GM23338 (cell line): Measurements from ENCODE around the gene FCHSD1. TPM values are rescaled to one million over a fixed set of nuclear protein-coding genes. Genes with fewer than 3 reads are reported as not detected.

Source experiments
- ATAC-seq: fragments of 200-7000 bp; cut with Tn5 transposase; 3 replicates; pipeline ENCODE4 v1.9.1; 2020
- DNase-seq: peaks from one replicate; pipeline ENCODE4 v3.0.0-alpha.2; 2015; ENCODE audit warnings: low spot score
- H2AFZ ChIP-seq: fragments of 200-600 bp; sonication (generic); 2 replicates; pipeline ENCODE4 v1.8.0; 2016; ENCODE audit warnings: antibody characterized with exemption, mild to moderate bottlenecking, moderate library complexity
- H3F3A ChIP-seq: fragments of 200-600 bp; sonication (generic); replicated peaks from 2 replicates; pipeline ENCODE4 v1.8.0; 2017; ENCODE audit warnings: antibody characterized with exemption, mixed run types, low read depth
- H3K27ac ChIP-seq: fragments of 200-600 bp; sonication (generic); 2 replicates; pipeline ENCODE4 v1.6.1; 2016; ENCODE audit warnings: low read depth
- H3K27me3 ChIP-seq: fragments of 200-600 bp; sonication (generic); 2 replicates; pipeline ENCODE4 v1.8.0; 2016; ENCODE audit warnings: mild to moderate bottlenecking, mixed run types, moderate library complexity; ENCODE audit not compliant: insufficient read depth
- H3K36me3 ChIP-seq: fragments of 200-600 bp; sonication (generic); 2 replicates; pipeline ENCODE4 v1.8.0; 2016; ENCODE audit warnings: mild to moderate bottlenecking; ENCODE audit not compliant: insufficient read depth
- H3K4me1 ChIP-seq: fragments of 200-600 bp; sonication (generic); 2 replicates; pipeline ENCODE4 v1.8.0; 2016; ENCODE audit warnings: mild to moderate bottlenecking, moderate library complexity; ENCODE audit not compliant: insufficient read depth
- H3K4me2 ChIP-seq: fragments of 200-600 bp; sonication (generic); 2 replicates; pipeline ENCODE4 v1.7.1; 2017; ENCODE audit warnings: mixed run types
- H3K4me3 ChIP-seq: fragments of 200-600 bp; sonication (generic); 2 replicates; pipeline ENCODE4 v1.6.1; 2016; ENCODE audit warnings: mixed run types
- H3K79me2 ChIP-seq: fragments of 200-600 bp; sonication (generic); replicated peaks from 2 replicates; pipeline ENCODE4 v1.8.0; 2017; ENCODE audit warnings: mild to moderate bottlenecking; ENCODE audit not compliant: insufficient read depth
- H3K9me2 ChIP-seq: fragments of 200-600 bp; sonication (generic); 2 replicates; pipeline ENCODE4 v1.8.0; 2017; ENCODE audit not compliant: insufficient read depth
- H4K20me1 ChIP-seq: fragments of 200-600 bp; sonication (generic); replicated peaks from 2 replicates; pipeline ENCODE4 v1.8.0; 2017; ENCODE audit warnings: mild to moderate bottlenecking; ENCODE audit not compliant: insufficient read depth
- H3K27ac Mint-ChIP-seq: 2 replicates; pipeline ENCODE4 v1.8.0; 2020; ENCODE audit warnings: inconsistent platforms, mild to moderate bottlenecking, moderate library complexity, mixed read lengths
- H3K27me3 Mint-ChIP-seq: 3 replicates; pipeline ENCODE4 v1.8.0; 2022; ENCODE audit warnings: low read depth, mild to moderate bottlenecking, moderate library complexity, mixed read lengths, inconsistent platforms; ENCODE audit not compliant: insufficient read depth, poor library complexity
- H3K36me3 Mint-ChIP-seq: 3 replicates; pipeline ENCODE4 v1.8.0; 2021; ENCODE audit warnings: low read depth, mild to moderate bottlenecking, inconsistent platforms, moderate library complexity, mixed read lengths
- H3K4me1 Mint-ChIP-seq: 3 replicates; pipeline ENCODE4 v1.8.0; 2020; ENCODE audit warnings: mild to moderate bottlenecking, inconsistent platforms, mixed read lengths
- H3K4me3 Mint-ChIP-seq: 3 replicates; pipeline ENCODE4 v1.8.0; 2021; ENCODE audit warnings: moderate library complexity, mild to moderate bottlenecking, inconsistent platforms, mixed read lengths
- H3K9me3 Mint-ChIP-seq: 3 replicates; pipeline ENCODE4 v1.8.0; 2020; ENCODE audit warnings: moderate library complexity, mild to moderate bottlenecking, inconsistent platforms, mixed read lengths
- CREB1 ChIP-seq: fragments of 250-450 bp; sonication (Bioruptor Pico); IDR thresholded peaks from 2 replicates; pipeline ENCODE4 v1.5.0; 2020; ENCODE audit warnings: low read depth, mild to moderate bottlenecking, moderate library complexity
- CTCF ChIP-seq, 2 experiments: fragments of 200-600 bp in 1 of 2; sonication (generic) in 1 of 2; conservative IDR thresholded peaks; 2 replicates each; pipeline versions ENCODE4 v1.5.1 to v1.6.1; 2016 to 2017; ENCODE audit warnings: antibody characterized with exemption in 2 of 2, low read depth in 2 of 2, mild to moderate bottlenecking in 2 of 2, moderate library complexity in 1 of 2
- ETS1 ChIP-seq: IDR thresholded peaks from 2 replicates; pipeline ENCODE4 v1.6.1; 2016; ENCODE audit warnings: antibody characterized with exemption
- EZH2 ChIP-seq: fragments of 200-600 bp; sonication (generic); IDR thresholded peaks from one replicate; pipeline ENCODE4 v1.8.0; 2017; ENCODE audit warnings: antibody characterized with exemption, mild to moderate bottlenecking, low read depth; ENCODE audit not compliant: unreplicated experiment
- EZH2phosphoT487 ChIP-seq: fragments of 200-600 bp; sonication (generic); IDR thresholded peaks from one replicate; pipeline ENCODE4 v1.8.1; 2018; ENCODE audit warnings: antibody characterized with exemption; ENCODE audit not compliant: unreplicated experiment
- JUNB ChIP-seq: IDR thresholded peaks from one replicate; pipeline ENCODE4 v1.6.1; 2016; ENCODE audit warnings: antibody characterized with exemption; ENCODE audit not compliant: unreplicated experiment
- NANOG ChIP-seq: IDR thresholded peaks from 2 replicates; pipeline ENCODE4 v1.6.1; 2016; ENCODE audit warnings: antibody characterized with exemption, borderline replicate concordance
- POLR2AphosphoS5 ChIP-seq: IDR thresholded peaks from 2 replicates; pipeline ENCODE4 v1.6.1; 2016; ENCODE audit warnings: antibody characterized with exemption, low read depth
- STAT1 ChIP-seq: IDR thresholded peaks from one replicate; pipeline ENCODE4 v1.6.1; 2016; ENCODE audit warnings: antibody characterized with exemption; ENCODE audit not compliant: unreplicated experiment
- ZNF114 ChIP-seq: fragments of 250-450 bp; sonication (Bioruptor Pico); IDR thresholded peaks from 2 replicates; pipeline ENCODE4 v1.5.0; 2020; ENCODE audit warnings: mild to moderate bottlenecking, moderate library complexity
- ZNF331 ChIP-seq: fragments of 250-450 bp; sonication (Bioruptor Pico); IDR thresholded peaks from 2 replicates; pipeline ENCODE4 v1.5.0; 2020; ENCODE audit warnings: low read depth, mild to moderate bottlenecking, moderate library complexity
- ZNF462 ChIP-seq: fragments of 250-450 bp; sonication (Bioruptor Pico); IDR thresholded peaks from 2 replicates; pipeline ENCODE4 v1.5.0; 2020; ENCODE audit warnings: mild to moderate bottlenecking, moderate library complexity
- polyA plus RNA-seq: library from polyadenylated mRNA; unstranded; fragments of >200 nt; fragmentation: Nextera tagmentation; extraction: Ambion mirVana; gene quantifications from 2 replicates; pipeline ENCODE4 v1.2.1, GENCODE V29; 2016
- total RNA-seq: library from RNA; depleted of rRNA; stranded (reverse); fragments of >200 nt; shearing (Covaris generic); gene quantifications from 2 replicates; pipeline ENCODE4 v1.2.3, GENCODE V29; 2014
- TF ChIP-seq, protein P1 (sequence below): IDR thresholded peaks from one replicate; pipeline ENCODE4 v1.6.1; 2018; ENCODE audit warnings: antibody characterized with exemption; ENCODE audit not compliant: unreplicated experiment

The FCHSD1 gene
- total and polyA plus RNA-seq, 2 experiments from 2014 or later = 24.7 to 46.6 TPM

- H3K27me3 Mint-ChIP-seq = peaks cover 3% of the 10 kb centered on the region
- H3K4me1 ChIP-seq = peaks cover 18% of the 10 kb centered on the region; the same call in 1 of the 2 replicates
These were observed 27.6 kb downstream of the FCHSD1 start for GRCh38 chr5:141623611-141624010.

More at GRCh38 chr5:141623611-141624010, 27.6 kb downstream of the FCHSD1 start:
- Histone ChIP-seq H3K4me3 (no peak overlapping the region), H3K27ac (peak overlapping the region; percentile 78), H4K20me1 (peaks cover 15% of the 10 kb centered on the region), H3K9me2 (no peaks in the 10 kb centered on the region), H3K36me3 (peaks cover 25% of the 10 kb centered on the region), H3K27me3 (no peaks in the 10 kb centered on the region), H3K79me2 (no peaks in the 10 kb centered on the region), H2AFZ (no peak overlapping the region), H3F3A (peaks cover 21% of the 10 kb centered on the region; the same call in 1 of the 2 replicates), H3K4me2 (peak overlapping the region; percentile 65)
- Mint-ChIP-seq H3K36me3 (peaks cover 59% of the 10 kb centered on the region), H3K9me3 (no peaks in the 10 kb centered on the region), H3K27ac (0 out of 2 replicates have a peak overlapping the region, but pooled peaks have one; percentile 59), H3K4me3 (no peak overlapping the region; the same call in 2 of the 3 replicates), H3K4me1 (peaks cover 11% of the 10 kb centered on the region)
- no peak for ATAC-seq
- no peak for DNase-seq
- no peak for TF ChIP-seq ZNF331 (CRISPR knock-in tag)
- TF ChIP-seq EZH2phosphoT487 = no peak
- no peak for TF ChIP-seq CREB1
- TF ChIP-seq, protein P1, sequence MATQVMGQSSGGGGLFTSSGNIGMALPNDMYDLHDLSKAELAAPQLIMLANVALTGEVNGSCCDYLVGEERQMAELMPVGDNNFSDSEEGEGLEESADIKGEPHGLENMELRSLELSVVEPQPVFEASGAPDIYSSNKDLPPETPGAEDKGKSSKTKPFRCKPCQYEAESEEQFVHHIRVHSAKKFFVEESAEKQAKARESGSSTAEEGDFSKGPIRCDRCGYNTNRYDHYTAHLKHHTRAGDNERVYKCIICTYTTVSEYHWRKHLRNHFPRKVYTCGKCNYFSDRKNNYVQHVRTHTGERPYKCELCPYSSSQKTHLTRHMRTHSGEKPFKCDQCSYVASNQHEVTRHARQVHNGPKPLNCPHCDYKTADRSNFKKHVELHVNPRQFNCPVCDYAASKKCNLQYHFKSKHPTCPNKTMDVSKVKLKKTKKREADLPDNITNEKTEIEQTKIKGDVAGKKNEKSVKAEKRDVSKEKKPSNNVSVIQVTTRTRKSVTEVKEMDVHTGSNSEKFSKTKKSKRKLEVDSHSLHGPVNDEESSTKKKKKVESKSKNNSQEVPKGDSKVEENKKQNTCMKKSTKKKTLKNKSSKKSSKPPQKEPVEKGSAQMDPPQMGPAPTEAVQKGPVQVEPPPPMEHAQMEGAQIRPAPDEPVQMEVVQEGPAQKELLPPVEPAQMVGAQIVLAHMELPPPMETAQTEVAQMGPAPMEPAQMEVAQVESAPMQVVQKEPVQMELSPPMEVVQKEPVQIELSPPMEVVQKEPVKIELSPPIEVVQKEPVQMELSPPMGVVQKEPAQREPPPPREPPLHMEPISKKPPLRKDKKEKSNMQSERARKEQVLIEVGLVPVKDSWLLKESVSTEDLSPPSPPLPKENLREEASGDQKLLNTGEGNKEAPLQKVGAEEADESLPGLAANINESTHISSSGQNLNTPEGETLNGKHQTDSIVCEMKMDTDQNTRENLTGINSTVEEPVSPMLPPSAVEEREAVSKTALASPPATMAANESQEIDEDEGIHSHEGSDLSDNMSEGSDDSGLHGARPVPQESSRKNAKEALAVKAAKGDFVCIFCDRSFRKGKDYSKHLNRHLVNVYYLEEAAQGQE = no peak
- TF ChIP-seq JUNB = no peak
- no peak for TF ChIP-seq ZNF114 (CRISPR knock-in tag)
- no peak for TF ChIP-seq CTCF (conservative IDR thresholded peaks at IDR 0.05; ENCODE audit: low read depth in 2 of 2)
- no peak for TF ChIP-seq NANOG
- no peak for TF ChIP-seq ETS1
- TF ChIP-seq EZH2 = no peak
- no peak for TF ChIP-seq ZNF462 (CRISPR knock-in tag)
- no peak for TF ChIP-seq POLR2AphosphoS5
- TF ChIP-seq STAT1 = no peak
